Stimulated activated CD8-positive, alpha-beta memory T cell treated with anti-CD3 and anti-CD28 coated beads, Interleukin-7, amount 100 ng/mL, for 24 hours (primary cell): ENCODE measurements around the gene MEGF6.

Experiments used
- DNase-seq: peaks from one replicate; pipeline ENCODE4 v3.0.0-alpha.2; 2020; ENCODE audit warnings: low read depth

MEGF6 gene, protein sequence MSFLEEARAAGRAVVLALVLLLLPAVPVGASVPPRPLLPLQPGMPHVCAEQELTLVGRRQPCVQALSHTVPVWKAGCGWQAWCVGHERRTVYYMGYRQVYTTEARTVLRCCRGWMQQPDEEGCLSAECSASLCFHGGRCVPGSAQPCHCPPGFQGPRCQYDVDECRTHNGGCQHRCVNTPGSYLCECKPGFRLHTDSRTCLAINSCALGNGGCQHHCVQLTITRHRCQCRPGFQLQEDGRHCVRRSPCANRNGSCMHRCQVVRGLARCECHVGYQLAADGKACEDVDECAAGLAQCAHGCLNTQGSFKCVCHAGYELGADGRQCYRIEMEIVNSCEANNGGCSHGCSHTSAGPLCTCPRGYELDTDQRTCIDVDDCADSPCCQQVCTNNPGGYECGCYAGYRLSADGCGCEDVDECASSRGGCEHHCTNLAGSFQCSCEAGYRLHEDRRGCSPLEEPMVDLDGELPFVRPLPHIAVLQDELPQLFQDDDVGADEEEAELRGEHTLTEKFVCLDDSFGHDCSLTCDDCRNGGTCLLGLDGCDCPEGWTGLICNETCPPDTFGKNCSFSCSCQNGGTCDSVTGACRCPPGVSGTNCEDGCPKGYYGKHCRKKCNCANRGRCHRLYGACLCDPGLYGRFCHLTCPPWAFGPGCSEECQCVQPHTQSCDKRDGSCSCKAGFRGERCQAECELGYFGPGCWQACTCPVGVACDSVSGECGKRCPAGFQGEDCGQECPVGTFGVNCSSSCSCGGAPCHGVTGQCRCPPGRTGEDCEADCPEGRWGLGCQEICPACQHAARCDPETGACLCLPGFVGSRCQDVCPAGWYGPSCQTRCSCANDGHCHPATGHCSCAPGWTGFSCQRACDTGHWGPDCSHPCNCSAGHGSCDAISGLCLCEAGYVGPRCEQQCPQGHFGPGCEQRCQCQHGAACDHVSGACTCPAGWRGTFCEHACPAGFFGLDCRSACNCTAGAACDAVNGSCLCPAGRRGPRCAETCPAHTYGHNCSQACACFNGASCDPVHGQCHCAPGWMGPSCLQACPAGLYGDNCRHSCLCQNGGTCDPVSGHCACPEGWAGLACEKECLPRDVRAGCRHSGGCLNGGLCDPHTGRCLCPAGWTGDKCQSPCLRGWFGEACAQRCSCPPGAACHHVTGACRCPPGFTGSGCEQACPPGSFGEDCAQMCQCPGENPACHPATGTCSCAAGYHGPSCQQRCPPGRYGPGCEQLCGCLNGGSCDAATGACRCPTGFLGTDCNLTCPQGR (N-terminal part only)

DNA sequence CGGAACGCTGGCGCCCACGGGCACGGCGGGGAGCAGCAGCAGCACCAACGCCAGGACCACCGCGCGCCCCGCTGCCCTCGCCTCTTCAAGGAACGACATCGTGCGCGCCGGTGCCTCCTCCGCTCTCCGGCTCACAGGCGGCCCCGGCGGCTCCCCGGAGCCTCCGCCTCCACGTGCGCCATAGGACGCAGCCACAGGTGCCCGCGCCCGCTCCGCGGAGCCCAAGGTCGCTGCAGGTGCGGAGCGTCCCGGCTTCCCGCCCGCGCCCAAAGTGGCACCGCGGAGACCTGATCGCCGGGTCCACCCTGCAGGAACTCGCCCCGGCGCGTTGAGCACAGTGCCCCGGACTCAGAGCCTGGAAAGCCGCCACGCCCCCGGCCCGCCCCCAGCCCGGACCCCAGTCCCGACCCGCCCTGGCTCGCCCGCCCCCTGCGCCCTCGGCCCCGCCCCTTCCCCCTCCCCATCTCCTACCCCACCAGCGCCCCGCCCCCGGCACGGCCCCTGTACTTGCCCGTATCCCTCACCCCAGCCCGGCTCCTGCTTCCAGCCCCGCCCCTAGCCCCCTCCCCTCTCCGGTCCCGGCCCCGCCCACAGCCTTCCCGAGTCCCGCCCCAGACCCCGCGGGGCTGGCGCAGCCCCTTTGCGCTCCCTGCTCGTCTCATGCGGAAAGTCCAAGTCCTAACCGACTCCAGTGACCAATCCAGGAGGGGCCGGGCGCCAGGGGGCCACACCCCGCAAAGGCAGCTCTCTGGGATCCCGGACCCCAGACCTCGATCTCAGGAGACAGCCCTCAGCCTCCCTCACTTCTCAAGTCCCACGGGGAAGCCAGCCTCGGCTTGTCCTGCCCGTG lies at the start of gene MEGF6:
MEGF6 (minus strand) TSS at position 339 of the 850 bp plus-strand sequence; CDS start at position 99, 240 bp downstream.
- peak; percentile 26 for DNase-seq

DNA sequence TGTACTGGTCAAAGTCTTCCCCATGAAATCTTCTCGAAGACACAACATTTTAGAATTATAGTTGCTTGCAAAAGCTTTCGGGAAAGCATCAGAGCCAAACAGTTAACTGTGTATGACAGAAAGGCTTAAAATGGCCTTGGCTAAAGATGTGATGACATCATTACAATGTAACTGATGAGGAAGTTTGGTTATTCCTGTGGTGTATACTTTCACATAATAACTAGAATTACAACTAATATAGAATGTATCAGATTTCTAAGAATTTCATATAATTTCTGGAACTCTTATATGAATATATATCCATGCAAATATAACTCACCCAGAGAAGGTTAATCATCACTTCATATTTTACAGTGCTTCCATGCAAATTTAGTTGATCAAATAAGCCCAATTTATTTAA lies 49.4 kb upstream of the MEGF6 start:
- DNase-seq, result no peak

DNA sequence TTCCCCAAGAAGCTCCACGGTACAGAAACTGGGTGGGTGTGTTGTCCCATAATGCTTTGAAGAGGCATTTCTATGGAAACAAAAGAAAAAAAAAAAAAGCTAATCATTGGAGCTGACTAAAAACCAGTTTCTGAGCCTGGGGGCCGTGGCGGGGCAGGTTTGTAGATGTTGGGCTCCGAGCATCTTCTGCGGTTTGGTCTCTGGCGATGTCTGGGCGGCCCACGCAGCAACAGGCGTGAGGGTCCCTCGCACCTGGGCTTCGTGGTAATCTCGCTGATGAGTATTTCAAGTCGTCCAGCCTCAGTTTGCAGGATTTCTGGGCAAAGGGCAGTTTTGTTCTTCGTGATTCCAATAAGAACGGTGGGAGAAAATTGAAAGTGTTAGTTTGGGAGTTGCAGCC lies 47.8 kb upstream of the MEGF6 start:
- DNase-seq, result no peak

DNA sequence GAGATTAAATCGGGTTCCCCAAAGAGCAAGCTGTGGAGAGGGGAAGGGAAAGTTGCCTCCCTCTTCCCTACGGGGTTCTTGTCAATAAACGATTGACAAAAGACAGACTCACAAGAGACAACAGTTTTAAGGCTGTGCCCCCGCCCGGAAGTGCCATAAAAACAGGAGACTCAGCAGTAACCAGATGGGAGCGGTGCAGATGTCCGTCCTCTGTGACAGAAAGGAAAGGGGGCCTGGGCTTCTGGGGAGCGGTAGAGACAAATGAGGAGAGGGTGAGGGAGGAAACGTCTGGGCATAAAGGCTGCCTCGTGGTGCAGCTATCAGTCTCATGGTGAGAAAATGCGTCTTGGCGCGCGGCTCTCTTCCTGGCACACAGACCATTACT lies 46.9 kb upstream of the MEGF6 start:
- no peak for DNase-seq

DNA sequence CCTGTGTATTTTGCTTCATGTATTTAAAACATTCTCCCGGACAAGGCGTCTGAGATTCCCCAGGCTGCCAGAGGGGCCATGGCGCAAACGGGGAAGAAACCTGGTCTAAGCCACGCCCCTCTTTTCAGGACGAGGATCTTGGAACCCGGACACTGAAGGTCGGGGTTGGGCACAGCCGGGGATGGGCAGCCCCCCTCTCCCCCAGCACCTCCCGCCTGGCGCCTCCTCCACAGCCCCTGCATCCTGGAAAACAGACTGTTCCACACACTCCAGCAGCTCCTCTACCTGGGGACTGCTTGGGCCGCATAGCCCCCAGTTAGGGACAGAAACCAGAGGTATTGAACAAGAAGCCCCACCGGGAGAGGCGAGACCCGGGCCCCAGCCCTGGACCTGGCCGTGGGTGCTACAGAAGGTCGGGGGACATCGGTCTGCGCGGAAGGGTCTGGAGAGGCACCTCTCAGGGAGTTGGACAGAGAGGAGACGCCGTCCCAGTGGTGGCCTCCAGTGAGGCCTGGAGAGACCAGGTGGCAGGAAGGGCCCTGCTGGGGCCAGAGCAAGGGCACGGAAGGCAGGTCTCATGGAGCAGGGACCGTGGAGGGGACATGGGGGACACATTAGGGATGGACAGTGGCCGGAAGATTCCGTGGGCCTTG lies 46.4 kb upstream of the MEGF6 start:
- no peak for DNase-seq

DNA sequence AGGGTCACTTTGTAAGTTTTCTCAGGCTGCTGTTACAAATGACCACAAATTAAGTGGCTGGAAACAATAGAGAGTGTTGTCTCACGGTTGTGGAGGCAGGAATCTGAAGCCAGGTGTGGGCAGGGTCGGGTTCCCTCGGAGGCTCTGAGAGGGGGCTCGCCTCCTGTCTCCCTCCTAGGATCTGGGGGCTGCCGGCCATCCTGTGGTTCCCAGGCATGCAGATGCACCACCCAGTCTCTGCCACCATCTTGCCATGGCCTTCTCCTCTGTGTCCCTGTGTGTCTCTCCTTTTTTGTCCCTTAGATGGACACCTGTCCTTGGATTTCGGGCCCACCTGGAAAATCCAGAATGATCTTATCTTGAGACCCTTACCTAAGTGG lies 45.8 kb upstream of the MEGF6 start:
- no peak for DNase-seq

DNA sequence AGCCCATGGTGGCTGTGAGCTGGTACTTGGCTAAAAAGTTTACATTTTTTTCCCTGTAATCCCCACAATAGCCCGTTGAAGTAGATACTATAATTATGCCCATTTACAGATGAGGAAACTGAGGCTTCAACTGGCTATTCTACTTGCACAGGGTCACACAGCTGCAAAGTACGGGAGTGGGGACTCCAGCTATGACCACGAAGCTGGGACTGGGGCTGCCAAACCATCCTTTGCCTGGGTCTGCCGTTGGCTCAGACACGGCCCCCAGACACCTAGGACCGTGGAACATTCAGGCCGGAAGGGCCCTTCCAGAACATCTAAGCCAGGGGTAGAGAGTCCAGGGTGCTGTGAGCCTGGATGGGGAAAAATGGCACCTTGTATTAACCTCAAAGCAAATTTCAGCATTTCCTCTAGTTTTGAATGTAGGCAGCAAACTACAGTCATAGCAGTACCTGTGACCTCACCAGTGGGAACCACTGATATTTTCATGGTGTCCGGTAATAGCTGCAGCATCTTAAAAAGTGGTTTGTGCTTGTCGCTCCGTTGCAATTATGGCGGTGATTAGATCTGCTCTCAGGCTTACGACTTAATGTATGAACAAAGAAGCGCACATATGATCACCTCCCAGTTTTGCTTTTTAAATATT lies 45.3 kb upstream of the MEGF6 start:
- no peak for DNase-seq

DNA sequence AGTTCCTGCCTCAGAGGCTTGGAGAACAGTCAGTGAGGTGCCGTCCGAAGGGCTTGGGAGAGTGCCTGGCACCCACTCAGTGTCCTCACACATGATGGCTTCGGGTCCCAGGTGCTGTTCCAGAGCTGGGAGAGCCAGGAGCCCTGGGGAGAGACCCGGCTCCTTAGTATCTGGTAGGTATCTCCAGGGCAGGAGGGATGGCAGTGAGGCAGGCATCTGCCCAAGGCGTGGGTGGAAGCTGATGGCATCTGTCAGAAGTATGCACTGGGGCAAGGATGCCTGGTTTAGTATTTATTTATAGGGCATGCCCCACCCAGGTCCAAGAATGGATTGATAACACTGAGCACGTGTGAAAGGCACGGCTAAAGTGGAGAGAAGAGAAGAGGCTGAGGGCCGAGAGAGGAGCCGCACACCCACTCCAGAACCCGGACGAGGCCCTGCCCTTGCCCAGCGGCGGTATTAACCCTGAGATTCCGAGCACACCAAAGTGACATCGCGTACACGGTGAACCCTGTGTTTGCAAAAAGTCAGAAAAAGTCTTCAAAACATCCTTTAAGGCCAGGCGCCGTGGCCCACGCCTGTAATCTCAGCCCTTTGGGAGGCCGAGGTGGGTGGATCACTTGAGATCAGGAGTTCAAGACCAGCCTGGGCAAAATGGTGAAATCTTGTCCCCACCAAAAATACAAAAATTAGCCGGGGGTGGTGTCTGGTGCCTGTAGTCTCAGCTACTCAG lies 43.4 kb upstream of the MEGF6 start:
- no peak for DNase-seq

DNA sequence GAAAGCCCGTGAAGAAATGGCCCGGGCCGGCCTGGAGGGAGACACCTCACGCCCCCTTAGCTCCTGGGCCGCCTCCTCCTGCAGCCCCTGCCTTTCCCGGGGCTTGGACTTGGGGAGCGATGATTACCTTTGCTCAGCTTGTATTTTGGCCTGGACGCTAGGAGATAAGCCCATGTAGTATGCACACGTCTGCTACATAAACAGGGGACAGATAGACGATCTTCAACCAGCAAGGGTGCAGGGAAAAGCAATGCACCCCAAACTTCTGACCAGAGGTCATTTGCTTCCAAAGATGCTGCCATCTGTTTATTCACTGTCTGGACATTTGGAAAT lies 41.9 kb upstream of the MEGF6 start:
- no peak for DNase-seq

DNA sequence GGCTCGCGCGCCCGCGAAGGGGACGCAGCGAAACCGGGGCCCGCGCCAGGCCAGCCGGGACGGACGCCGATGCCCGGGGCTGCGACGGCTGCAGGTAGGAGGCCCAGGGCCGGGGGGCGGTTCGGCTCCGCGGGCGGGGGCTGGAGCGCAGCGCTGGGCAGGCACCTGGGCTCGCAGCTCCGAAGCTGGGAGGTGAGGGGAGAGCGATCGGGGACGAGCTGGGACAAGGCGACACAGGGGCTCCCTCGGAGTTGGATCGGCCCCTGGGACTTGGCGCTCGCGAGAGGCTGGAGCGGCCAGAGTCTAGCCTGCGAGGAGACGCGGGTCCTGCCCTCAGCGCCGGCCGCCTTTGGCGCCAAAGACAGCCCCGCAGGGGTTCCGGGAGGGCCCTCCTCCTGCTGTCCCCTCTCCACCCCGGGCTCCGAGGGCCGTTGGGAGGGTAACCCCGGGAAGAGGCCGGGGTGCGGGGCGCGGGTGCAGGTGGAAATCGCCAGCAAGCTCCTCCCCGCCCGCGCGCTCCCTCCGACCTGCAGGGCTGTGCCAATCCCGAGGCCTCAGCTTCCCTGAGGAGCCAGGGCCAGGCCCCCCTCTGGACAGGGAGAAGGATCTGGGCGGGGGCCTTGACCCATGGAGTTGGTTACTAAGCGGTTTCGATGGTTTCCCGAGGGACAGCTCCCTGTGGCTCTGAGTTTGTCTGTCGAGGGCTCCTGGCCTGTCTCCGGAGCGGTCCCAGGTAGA lies 41.4 kb upstream of the MEGF6 start:
- DNase-seq, result no peak

DNA sequence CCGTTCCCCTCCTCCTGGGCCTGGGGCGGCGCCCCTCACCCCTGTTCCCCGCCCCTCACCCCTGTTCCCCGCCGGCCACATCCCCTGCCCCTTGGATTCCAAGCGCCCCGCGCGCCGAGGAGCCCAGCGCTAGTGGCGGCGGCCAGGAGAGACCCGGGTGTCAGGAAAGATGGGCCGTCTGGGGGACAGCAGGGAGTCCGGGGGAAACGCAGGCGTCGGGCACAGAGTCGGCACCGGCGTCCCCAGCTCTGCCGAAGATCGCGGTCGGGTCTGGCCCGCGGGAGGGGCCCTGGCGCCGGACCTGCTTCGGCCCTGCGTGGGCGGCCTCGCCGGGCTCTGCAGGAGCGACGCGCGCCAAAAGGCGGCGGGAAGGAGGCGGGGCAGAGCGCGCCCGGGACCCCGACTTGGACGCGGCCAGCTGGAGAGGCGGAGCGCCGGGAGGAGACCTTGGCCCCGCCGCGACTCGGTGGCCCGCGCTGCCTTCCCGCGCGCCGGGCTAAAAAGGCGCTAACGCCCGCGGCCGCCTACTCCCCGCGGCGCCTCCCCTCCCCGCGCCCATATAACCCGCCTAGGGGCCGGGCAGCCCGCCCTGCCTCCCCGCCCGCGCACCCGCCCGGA lies 40.7 kb upstream of the MEGF6 start, which contains the start of gene TP73:
TP73 (plus strand) TSS at position 587 of the 618 bp plus-strand sequence. CDS start 29,850 bp downstream, outside the sequence.
- no peak for DNase-seq

DNA sequence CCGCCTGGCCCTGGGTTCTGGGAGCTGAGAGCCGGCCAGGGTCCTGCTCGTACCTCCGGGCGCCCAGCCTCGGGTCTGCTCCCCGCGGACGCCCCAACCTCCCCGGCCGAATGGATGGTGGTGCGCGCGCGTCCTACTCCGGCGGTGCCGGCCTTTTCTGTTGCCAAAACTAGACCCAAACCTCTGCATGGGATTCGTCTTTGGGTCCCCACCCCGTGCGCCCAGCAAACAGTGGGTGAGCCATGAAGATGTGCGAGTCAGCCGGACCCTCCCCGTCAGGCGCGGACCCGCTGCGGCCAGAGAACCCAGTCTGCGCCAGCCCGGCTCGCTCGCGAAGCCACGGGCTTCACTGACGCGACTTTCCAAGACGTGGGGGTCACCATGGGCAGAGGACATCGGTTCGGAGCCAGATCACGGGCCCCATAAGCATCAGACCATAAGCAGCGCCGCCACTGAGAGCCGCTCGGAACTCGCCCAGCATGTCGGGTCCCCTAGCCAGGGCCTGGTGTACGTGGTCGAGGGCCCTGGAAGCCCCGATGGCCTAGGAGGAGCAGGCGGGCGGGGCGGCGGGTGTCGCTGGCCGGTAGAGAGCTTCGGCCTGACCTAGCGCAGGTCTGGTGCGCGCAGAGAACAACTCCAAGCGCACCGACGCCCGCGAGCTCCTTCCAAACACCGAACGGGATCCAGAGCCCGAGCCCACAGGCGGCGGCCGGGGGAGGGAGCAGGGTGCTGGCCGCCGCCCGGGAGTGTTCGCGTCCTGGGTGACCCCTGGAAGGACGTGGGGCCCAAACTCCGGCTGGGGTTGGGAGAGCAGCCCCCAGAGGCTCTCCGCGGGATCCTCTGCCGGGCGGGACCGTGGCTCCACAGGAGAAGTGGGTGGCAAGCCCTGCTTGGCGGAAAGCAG lies 40.0 kb upstream of the MEGF6 start:
- no peak for DNase-seq

DNA sequence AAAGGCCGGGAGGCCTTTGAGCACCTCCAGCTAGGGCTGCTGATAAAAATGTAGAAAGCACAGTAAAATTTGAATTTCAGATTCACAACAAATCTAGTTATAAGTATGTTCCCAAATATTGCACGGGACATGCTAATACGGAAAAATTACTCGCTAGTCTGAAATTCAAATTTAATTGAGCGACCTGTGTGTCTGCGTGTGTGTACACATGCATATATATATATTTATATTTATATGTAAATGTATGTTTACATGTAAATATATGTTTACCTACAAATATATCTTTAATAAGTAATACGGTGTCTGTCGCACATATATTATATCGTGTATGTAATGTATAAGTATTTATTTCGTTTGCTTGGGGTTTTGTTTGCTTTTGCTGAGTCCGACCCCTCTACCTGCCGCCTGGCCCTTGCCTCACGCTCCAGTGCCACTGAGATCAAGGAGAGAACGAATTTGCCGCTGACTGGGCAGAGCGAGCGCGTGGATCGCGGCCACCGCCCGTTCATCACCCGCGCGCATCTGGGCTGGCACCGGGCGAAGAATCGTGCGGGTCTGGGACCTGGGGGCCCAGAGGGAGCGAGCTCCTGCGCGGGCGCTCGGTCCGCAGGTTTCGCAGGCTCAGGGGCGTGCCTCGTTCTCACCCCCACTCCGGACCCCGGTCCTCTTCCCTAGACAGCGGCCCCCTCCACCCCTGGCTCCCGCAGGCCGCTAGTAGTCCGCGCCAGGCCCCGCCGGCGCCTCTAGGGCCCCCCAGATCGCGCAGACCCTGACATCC lies 39.1 kb upstream of the MEGF6 start:
- DNase-seq, result no peak

DNA sequence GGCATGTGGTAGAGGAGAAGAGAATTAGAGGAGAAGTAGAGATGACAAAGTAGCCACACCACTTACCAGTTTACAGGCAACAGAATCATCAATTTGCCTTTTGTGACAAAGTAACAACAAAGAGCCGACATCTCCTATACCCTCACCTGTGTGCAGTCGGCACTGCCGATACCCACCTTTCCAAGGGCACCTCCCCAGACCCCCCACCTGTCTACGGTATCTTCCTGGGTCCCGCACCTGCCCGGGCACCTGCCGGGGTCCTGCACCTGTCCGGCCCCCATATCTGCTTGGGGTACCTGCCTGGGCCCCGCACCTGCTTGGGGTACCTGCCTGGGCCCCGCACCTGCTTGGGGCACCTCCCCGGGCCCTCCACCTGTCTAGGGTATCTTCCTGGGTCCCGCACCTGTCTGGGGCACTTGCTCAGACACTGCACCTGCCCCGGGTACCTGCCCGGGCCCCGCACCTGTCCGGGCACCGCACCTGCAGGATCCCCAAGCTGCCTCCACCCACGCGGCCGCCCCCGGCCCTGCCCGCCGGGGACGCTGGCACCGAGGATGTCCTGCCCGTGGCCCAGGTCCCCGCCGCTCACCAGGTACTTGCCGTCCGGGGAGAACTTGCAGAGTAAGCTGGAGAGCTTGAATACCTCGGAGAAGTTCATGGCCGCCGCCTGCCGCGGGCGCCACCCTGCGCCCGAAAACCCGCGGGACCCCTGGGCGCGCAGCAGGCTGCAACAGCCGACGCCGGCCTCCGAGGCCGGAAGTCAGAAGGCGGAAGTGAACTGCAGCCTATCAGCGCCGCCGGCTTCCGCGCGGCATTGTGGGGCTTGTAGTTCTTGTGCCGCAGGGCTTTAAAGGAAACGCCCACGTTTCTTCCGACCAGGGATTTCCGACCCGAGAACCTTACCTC lies 38.3 kb upstream of the MEGF6 start, which contains the start of gene WRAP73:
WRAP73 (minus strand) TSS at position 762 of the 906 bp plus-strand sequence; CDS start at position 658, 104 bp downstream.
- DNase-seq, result peak; percentile 71

DNA sequence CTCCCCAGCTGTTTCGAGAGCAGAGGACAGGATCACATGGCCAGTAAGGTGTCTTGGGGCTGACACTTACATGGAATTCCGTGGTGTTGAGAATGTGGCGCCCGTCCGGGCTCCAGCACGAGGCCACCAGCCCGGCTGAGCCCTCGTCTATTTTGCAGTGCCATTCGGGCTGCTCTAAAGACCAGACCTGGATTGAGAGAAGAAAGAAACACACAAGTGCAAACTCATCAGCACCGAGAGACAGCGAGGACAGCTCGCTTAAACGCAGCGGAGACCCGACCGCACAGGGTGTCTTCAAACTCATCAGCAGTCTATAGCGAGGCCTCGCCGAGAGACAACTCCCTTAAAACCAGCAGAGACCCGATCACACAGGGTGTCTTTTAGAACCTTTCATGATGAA lies 35.3 kb upstream of the MEGF6 start:
- DNase-seq, result no peak
